Measurements from ENCODE around the gene ZFHX3.

DNA sequence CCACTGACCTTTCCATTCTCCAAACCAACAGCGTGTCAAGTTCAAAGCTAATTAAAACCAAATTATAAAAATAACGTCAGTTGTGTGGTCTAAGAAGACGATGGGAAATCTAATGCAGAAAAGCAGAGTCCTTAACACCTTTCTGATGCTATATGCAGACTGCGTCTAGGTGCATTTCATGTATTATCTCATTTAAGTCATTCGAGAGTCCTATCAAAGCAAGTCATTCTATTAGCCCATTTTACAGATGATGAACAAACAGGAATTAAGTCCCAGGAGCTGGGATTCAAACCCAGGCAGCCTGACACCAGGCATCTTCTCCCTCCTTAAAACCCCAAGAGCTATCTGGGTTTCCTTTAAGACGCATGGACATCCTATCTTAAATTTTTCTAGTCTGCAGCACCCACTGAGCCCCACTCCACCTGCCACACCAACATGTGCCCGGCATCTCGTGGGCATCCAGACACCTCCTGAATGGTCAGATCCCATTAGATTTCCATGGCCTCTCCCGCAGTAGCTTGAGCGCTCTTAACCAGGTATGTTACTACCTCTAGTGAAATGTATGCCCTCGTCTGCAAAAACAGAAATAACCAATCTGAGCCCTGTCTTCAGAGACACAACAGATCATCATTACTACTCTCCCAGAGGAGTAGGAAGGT, 115.1 kb downstream of the ZFHX3 start:
- TF ChIP-seq, protein P1, sequence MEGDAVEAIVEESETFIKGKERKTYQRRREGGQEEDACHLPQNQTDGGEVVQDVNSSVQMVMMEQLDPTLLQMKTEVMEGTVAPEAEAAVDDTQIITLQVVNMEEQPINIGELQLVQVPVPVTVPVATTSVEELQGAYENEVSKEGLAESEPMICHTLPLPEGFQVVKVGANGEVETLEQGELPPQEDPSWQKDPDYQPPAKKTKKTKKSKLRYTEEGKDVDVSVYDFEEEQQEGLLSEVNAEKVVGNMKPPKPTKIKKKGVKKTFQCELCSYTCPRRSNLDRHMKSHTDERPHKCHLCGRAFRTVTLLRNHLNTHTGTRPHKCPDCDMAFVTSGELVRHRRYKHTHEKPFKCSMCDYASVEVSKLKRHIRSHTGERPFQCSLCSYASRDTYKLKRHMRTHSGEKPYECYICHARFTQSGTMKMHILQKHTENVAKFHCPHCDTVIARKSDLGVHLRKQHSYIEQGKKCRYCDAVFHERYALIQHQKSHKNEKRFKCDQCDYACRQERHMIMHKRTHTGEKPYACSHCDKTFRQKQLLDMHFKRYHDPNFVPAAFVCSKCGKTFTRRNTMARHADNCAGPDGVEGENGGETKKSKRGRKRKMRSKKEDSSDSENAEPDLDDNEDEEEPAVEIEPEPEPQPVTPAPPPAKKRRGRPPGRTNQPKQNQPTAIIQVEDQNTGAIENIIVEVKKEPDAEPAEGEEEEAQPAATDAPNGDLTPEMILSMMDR (IDR thresholded peaks at IDR 0.05), result no peak
- no peak for TF ChIP-seq POLR2A (IDR thresholded peaks at IDR 0.05)
- no peak for TF ChIP-seq EP300 (IDR thresholded peaks at IDR 0.05)

All from tibial nerve (tissue), 4 donors.